Activated CD8-positive, alpha-beta T cell treated with anti-CD3 and anti-CD28 coated beads for 36 hours (primary cell): ENCODE data around the gene DNAJC27. TPM values are rescaled to one million over a fixed set of nuclear protein-coding genes. Genes with fewer than 3 reads are reported as not detected.

Experiments used
- ATAC-seq: fragments of 200-7000 bp; cut with Tn5 transposase; one replicate; pipeline ENCODE4 v1.10.0; 2021; ENCODE audit warnings: mild to moderate bottlenecking, moderate library complexity
- CTCF ChIA-PET: fragments of 350-600 bp; sonication (Branson Sonifier 250); formaldehyde crosslinking; loops from one replicate; lab custom pipeline; 2021; ENCODE audit warnings: antibody characterized with exemption; lab: Charles Lee
- POLR2A ChIA-PET: fragments of 350-600 bp; sonication (Branson Sonifier 250); formaldehyde crosslinking; loops from one replicate; lab custom pipeline; 2021; ENCODE audit warnings: antibody characterized with exemption; lab: Charles Lee
- DNase-seq: peaks from one replicate; pipeline ENCODE4 v3.0.0-alpha.2; 2020
- H3K27ac Mint-ChIP-seq: one replicate; pipeline ENCODE4 v1.8.0; 2021; ENCODE audit warnings: mild to moderate bottlenecking, mixed read lengths
- H3K27me3 Mint-ChIP-seq: one replicate; pipeline ENCODE4 v1.8.0; 2021; ENCODE audit warnings: mixed read lengths
- H3K36me3 Mint-ChIP-seq: one replicate; pipeline ENCODE4 v1.8.0; 2021; ENCODE audit warnings: low read depth, mixed read lengths
- H3K4me1 Mint-ChIP-seq: one replicate; pipeline ENCODE4 v1.8.0; 2021; ENCODE audit warnings: low read depth, mixed read lengths
- H3K4me3 Mint-ChIP-seq: one replicate; pipeline ENCODE4 v1.8.0; 2021; ENCODE audit warnings: mild to moderate bottlenecking, moderate library complexity, mixed read lengths
- H3K9me3 Mint-ChIP-seq: one replicate; pipeline ENCODE4 v1.8.0; 2021; ENCODE audit warnings: mixed read lengths
- CTCF ChIP-seq: fragments of 200-600 bp; IDR thresholded peaks from one replicate; pipeline ENCODE4 v1.8.0; 2022; ENCODE audit warnings: antibody characterized with exemption, mild to moderate bottlenecking
- intact Hi-C: fragments of 100-400 bp; cut with micrococcal nuclease; formaldehyde crosslinking; loops from one replicate; pipeline ENCODE4 v1.10.0; 2022
- total RNA-seq, 2 experiments: library from RNA; stranded (reverse); gene quantifications; one replicate each; pipeline ENCODE4 v1.2.3, GENCODE V29; 2021

DNAJC27 gene
- total RNA-seq, 2 experiments from 2014 or later, result 5.2 to 6.6 TPM

- intact Hi-C loops, result no loop called here
- H3K36me3 Mint-ChIP-seq, result peaks cover 9% of the 10 kb centered on the region
- TF ChIP-seq CTCF, result no peak
- H3K9me3 Mint-ChIP-seq, result no peaks in the 10 kb centered on the region
- no peaks in the 10 kb centered on the region for H3K27me3 Mint-ChIP-seq
- ATAC-seq, result no peak
- no peaks in the 10 kb centered on the region for H3K4me1 Mint-ChIP-seq
- ChIA-PET CTCF (interaction anchor here (0.7 to 1.9 kb wide), 3 partner anchors 9 to 186 kb away, joined by 3 to 4 read pairs (median 3); no protein-coding TSS in a partner anchor), POLR2A (interaction anchor here (1.1 kb wide), 1 partner anchor 9 kb away, joined by 3 read pairs; no protein-coding TSS in a partner anchor)
- no peak overlapping the region for H3K4me3 Mint-ChIP-seq
- no peak overlapping the region for H3K27ac Mint-ChIP-seq
- DNase-seq, result no peak
Observed at GRCh38 chr2:24943427-24944053, 28.2 kb downstream of the DNAJC27 start.

- ATAC-seq (no peak), DNase-seq (no peak)
- Mint-ChIP-seq H3K27ac (no peak overlapping the region), H3K36me3 (no peaks in the 10 kb centered on the region), H3K4me3 (no peak overlapping the region), H3K4me1 (no peaks in the 10 kb centered on the region), H3K9me3 (no peaks in the 10 kb centered on the region), H3K27me3 (no peaks in the 10 kb centered on the region)
- POLR2A ChIA-PET, result interaction anchor here (1.5 kb wide), 1 partner anchor 9 kb away, joined by 3 read pairs; no protein-coding TSS in a partner anchor
- intact Hi-C loops, result no loop called here
- TF ChIP-seq CTCF, result no peak
- CTCF ChIA-PET, result no interaction called here
Observed at GRCh38 chr2:24939353-24939752, 32.4 kb downstream of the DNAJC27 start.

GRCh38 chr2:24937236-24937635, 34.5 kb downstream of the DNAJC27 start:
- ChIA-PET CTCF (interaction anchor here (1.3 kb wide), 1 partner anchor 38 kb away, joined by 3 read pairs; no protein-coding TSS in a partner anchor), POLR2A (interaction anchor here (1.9 kb wide), 1 partner anchor 9 kb away, joined by 5 read pairs; no protein-coding TSS in a partner anchor)
- no peak for TF ChIP-seq CTCF

GRCh38 chr2:24935145-24935544, 36.6 kb downstream of the DNAJC27 start:
- Mint-ChIP-seq H3K4me3 (no peak overlapping the region), H3K36me3 (no peaks in the 10 kb centered on the region), H3K9me3 (no peaks in the 10 kb centered on the region), H3K27me3 (no peaks in the 10 kb centered on the region), H3K27ac (no peak overlapping the region), H3K4me1 (peaks cover 6% of the 10 kb centered on the region)
- intact Hi-C loops, result no loop called here
- CTCF ChIA-PET, result no interaction called here
- POLR2A ChIA-PET, result no interaction called here
- DNase-seq (no peak), ATAC-seq (no peak)
- TF ChIP-seq CTCF, result no peak

More at GRCh38 chr2:24937236-24937635, 34.5 kb downstream of the DNAJC27 start:
- intact Hi-C loops, result no loop called here
- H3K4me3 Mint-ChIP-seq, result no peak overlapping the region
- no peak for DNase-seq
- H3K27me3 Mint-ChIP-seq, result no peaks in the 10 kb centered on the region
- no peaks in the 10 kb centered on the region for H3K4me1 Mint-ChIP-seq
- no peaks in the 10 kb centered on the region for H3K36me3 Mint-ChIP-seq
- no peaks in the 10 kb centered on the region for H3K9me3 Mint-ChIP-seq
- no peak overlapping the region for H3K27ac Mint-ChIP-seq
- ATAC-seq, result no peak

- ChIA-PET CTCF (no interaction called here), POLR2A (no interaction called here)
- DNase-seq, result no peak
- Mint-ChIP-seq H3K9me3 (no peaks in the 10 kb centered on the region), H3K27ac (no peak overlapping the region), H3K27me3 (no peaks in the 10 kb centered on the region), H3K36me3 (no peaks in the 10 kb centered on the region), H3K4me1 (peaks cover 6% of the 10 kb centered on the region), H3K4me3 (no peak overlapping the region)
- ATAC-seq, result no peak
- TF ChIP-seq CTCF, result no peak
- intact Hi-C loops, result no loop called here
Observed at GRCh38 chr2:24932715-24933114, 39.0 kb downstream of the DNAJC27 start.
